Parathyroid adenoma (tissue), 2 donors: ENCODE data around the gene RSBN1L.
A peak's percentile ranks its signal among the peaks of the same experiment; 100 is the strongest.

Source experiments
- H2AFZ ChIP-seq: fragments of 300-600 bp; sonication (generic); one replicate; pipeline ENCODE4 v1.7.0; 2017; ENCODE audit warnings: antibody characterized with exemption, mild to moderate bottlenecking
- H3K27ac ChIP-seq: fragments of 300-600 bp; sonication (generic); one replicate; pipeline ENCODE4 v1.7.0; 2017
- H3K27me3 ChIP-seq: fragments of 300-600 bp; sonication (generic); one replicate; pipeline ENCODE4 v1.7.0; 2017; ENCODE audit warnings: low read length; ENCODE audit not compliant: control insufficient read depth, insufficient read depth
- H3K36me3 ChIP-seq: fragments of 300-600 bp; sonication (generic); one replicate; pipeline ENCODE4 v1.7.0; 2017; ENCODE audit warnings: low read length; ENCODE audit not compliant: control insufficient read depth, insufficient read depth
- H3K4me1 ChIP-seq: fragments of 300-600 bp; sonication (generic); one replicate; pipeline ENCODE4 v1.7.0; 2017; ENCODE audit warnings: control low read depth
- H3K4me2 ChIP-seq: fragments of 300-600 bp; sonication (generic); one replicate; pipeline ENCODE4 v1.7.0; 2017; ENCODE audit warnings: low read length
- H3K4me3 ChIP-seq: fragments of 300-600 bp; sonication (generic); one replicate; pipeline ENCODE4 v1.7.0; 2017; ENCODE audit warnings: low read depth, low read length
- H3K79me2 ChIP-seq: fragments of 300-600 bp; sonication (generic); one replicate; pipeline ENCODE4 v1.7.0; 2017; ENCODE audit warnings: control low read depth
- H3K9ac ChIP-seq: fragments of 300-600 bp; sonication (generic); one replicate; pipeline ENCODE4 v1.7.0; 2017; ENCODE audit warnings: mild to moderate bottlenecking
- H3K9me3 ChIP-seq: fragments of 300-600 bp; sonication (generic); one replicate; pipeline ENCODE4 v1.7.0; 2017; ENCODE audit warnings: low read length; ENCODE audit not compliant: control insufficient read depth
- TF ChIP-seq, protein P1 (sequence below): fragments of 300-600 bp; sonication (generic); IDR thresholded peaks from one replicate; pipeline ENCODE4 v1.7.0; 2017; ENCODE audit warnings: antibody characterized with exemption, mild to moderate bottlenecking
- donor health status: primary hyperparathyroidism.

The RSBN1L gene

DNA sequence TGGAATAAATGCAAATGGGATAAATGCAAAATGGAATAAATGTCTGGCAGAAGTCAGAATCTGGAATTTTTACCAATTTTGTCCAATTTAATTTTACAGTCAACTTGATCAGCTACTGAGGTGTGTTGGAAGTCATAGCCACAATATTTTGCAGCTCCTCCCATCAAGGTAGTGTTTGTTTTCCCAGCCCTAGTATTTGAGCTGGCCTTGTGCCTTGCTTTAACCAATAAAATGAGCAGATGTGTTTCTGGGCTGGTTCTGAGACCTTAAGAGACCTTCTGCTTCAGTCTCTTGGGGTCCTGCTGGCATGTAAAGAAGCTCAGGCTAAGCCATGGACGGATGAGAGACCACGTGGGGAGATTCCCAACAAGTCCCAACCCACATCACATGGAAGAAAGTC lies 42.7 kb upstream of the RSBN1L start:
- Histone ChIP-seq H3K79me2 (no peaks in the 10 kb centered on the region), H3K36me3 (no peaks in the 10 kb centered on the region), H3K9me3 (no peaks in the 10 kb centered on the region), H3K9ac (no peak overlapping the region), H3K4me2 (no peak overlapping the region), H3K27me3 (no peaks in the 10 kb centered on the region), H3K4me3 (no peak overlapping the region), H3K4me1 (no peaks in the 10 kb centered on the region), H2AFZ (no peak overlapping the region), H3K27ac (no peak overlapping the region)
- TF ChIP-seq, protein P1, sequence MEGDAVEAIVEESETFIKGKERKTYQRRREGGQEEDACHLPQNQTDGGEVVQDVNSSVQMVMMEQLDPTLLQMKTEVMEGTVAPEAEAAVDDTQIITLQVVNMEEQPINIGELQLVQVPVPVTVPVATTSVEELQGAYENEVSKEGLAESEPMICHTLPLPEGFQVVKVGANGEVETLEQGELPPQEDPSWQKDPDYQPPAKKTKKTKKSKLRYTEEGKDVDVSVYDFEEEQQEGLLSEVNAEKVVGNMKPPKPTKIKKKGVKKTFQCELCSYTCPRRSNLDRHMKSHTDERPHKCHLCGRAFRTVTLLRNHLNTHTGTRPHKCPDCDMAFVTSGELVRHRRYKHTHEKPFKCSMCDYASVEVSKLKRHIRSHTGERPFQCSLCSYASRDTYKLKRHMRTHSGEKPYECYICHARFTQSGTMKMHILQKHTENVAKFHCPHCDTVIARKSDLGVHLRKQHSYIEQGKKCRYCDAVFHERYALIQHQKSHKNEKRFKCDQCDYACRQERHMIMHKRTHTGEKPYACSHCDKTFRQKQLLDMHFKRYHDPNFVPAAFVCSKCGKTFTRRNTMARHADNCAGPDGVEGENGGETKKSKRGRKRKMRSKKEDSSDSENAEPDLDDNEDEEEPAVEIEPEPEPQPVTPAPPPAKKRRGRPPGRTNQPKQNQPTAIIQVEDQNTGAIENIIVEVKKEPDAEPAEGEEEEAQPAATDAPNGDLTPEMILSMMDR = no peak

DNA sequence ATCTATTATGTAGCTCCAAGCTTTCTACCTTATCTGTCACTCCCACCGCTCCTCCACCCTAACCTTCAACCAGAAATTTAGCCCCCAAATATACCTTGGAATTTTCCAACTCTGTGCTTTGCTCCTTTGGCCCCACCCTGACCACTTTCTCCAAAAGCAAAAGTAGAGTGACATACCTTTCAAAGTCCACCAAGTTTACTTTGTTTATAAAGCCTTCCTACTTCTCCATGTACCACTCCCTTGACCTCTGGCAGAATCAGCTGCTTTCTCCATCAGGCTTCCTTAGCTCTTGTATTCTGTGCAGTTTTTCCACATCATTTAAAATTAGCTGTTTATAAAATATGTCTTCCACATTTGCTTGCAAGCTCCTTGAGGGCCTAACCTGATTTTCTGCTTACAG lies 40.9 kb upstream of the RSBN1L start:
- Histone ChIP-seq H3K27ac (no peak overlapping the region), H3K9me3 (no peaks in the 10 kb centered on the region), H3K79me2 (no peaks in the 10 kb centered on the region), H3K36me3 (no peaks in the 10 kb centered on the region), H3K4me3 (no peak overlapping the region), H2AFZ (no peak overlapping the region), H3K4me2 (no peak overlapping the region), H3K4me1 (no peaks in the 10 kb centered on the region), H3K9ac (no peak overlapping the region), H3K27me3 (no peaks in the 10 kb centered on the region)
- TF ChIP-seq, protein P1 = no peak

DNA sequence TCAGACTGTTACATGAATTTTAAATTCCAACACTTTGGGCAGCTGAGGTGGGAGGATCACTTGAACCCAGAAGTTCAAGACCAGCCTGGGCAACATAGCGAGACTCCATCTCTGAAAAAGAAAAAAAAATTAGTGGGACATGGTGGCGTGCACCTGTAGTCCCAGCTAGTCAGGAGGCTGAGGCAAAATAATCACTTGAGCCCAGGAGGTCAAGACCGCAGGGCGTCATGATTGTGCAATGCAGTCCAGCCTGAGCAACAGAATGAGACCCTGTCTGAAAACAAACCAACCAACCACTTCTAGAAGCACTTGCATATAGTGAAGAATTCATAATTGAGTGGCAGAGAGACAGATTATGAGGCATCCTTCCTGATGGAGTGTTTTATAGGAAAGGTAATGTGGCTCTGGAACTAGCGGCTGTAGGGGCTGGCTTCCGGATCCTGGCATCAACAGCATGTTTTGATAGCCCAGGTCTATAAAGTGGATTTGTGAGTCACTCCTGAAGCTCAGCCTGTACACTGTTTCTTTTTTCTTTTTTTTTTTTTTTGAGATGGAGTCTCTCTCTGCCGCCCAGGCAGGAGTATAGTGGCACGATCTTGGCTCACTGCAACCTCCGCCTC lies 40.3 kb upstream of the RSBN1L start:
- H3K9me3 ChIP-seq = no peaks in the 10 kb centered on the region
- no peak overlapping the region for H3K9ac ChIP-seq
- no peaks in the 10 kb centered on the region for H3K36me3 ChIP-seq
- no peaks in the 10 kb centered on the region for H3K27me3 ChIP-seq
- H3K4me2 ChIP-seq = no peak overlapping the region
- H3K79me2 ChIP-seq = no peaks in the 10 kb centered on the region
- no peak overlapping the region for H3K27ac ChIP-seq
- no peaks in the 10 kb centered on the region for H3K4me1 ChIP-seq
- no peak overlapping the region for H3K4me3 ChIP-seq
- H2AFZ ChIP-seq = no peak overlapping the region
- TF ChIP-seq, protein P1 = no peak

DNA sequence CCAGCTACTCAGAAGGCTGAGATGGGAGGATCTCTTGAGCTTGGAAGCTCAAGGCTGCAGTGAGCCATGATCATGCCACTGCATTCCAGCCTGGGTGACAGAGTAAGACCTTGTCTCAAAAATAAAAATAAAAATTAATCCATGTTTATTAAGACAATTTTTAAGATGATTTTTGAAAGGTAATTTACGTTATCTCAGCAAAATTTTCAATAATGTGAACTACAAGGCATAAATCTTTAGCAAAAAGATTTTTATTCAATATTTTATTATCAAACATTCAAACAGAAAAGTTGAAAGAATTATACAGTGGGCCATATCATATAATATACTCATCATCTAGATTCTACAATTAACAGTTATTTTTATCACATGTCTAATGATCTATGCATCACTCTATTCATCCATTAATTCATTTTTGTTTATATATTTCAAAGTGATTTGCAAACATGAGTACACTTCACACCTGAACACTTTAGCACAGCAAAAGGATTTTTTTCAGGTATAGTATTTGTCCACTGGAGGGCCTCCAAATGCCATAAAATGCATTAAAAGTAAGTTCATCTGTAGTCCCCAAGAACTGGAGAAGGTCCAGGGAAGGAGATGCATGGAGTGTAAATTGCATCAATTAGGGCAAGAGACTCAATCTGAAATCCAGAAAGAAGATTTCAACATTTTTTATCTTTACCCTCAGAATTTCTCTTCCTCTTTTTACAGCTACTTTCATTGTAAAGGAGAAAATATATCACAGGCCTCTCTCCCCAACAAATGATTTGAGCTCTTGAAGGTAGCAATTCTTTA lies 38.6 kb upstream of the RSBN1L start:
- H3K27ac ChIP-seq = no peak overlapping the region
- no peak overlapping the region for H3K9ac ChIP-seq
- H3K9me3 ChIP-seq = no peaks in the 10 kb centered on the region
- no peaks in the 10 kb centered on the region for H3K79me2 ChIP-seq
- TF ChIP-seq, protein P1 = peak; percentile 71
- H3K27me3 ChIP-seq = no peaks in the 10 kb centered on the region
- no peaks in the 10 kb centered on the region for H3K4me1 ChIP-seq
- H3K4me3 ChIP-seq = no peak overlapping the region
- H2AFZ ChIP-seq = no peak overlapping the region
- H3K36me3 ChIP-seq = no peaks in the 10 kb centered on the region
- H3K4me2 ChIP-seq = no peak overlapping the region
